A549 (cell line): ENCODE results near the gene OBSCN.

Experiments
- ESRRA ChIP-seq: fragments of 150-350 bp; IDR thresholded peaks from 2 replicates; pipeline ENCODE4 v1.6.1; 2014; ENCODE audit warnings: mild to moderate bottlenecking, low read length, borderline replicate concordance
- JUN ChIP-seq, 2 experiments: fragments of >200 bp; sonication (Bioruptor Twin); formaldehyde crosslinking; IDR thresholded peaks; 2 replicates in 1 of 2; 3 replicates in 1 of 2; pipeline ENCODE4 v1.6.1; 2016 to 2017
- POLR2A ChIP-seq: IDR thresholded peaks from 2 replicates; pipeline ENCODE4 v1.6.1; 2012; ENCODE audit warnings: mild to moderate bottlenecking, low read length
- ZNF302 ChIP-seq: fragments of 250-450 bp; sonication (Bioruptor Pico); IDR thresholded peaks from 2 replicates; pipeline ENCODE4 v1.9.0; 2021; ENCODE audit warnings: inconsistent platforms, mild to moderate bottlenecking, moderate library complexity
- TF ChIP-seq, protein P1 (sequence below): fragments of >200 bp; sonication (Bioruptor Twin); formaldehyde crosslinking; IDR thresholded peaks from 3 replicates; pipeline ENCODE4 v1.5.1; 2016
- TF ChIP-seq, protein P2 (sequence below): fragments of 200-600 bp; sonication (generic); IDR thresholded peaks from 2 replicates; pipeline ENCODE4 v1.6.1; 2016; ENCODE audit warnings: antibody characterized with exemption, mild to moderate bottlenecking, moderate library complexity

DNA sequence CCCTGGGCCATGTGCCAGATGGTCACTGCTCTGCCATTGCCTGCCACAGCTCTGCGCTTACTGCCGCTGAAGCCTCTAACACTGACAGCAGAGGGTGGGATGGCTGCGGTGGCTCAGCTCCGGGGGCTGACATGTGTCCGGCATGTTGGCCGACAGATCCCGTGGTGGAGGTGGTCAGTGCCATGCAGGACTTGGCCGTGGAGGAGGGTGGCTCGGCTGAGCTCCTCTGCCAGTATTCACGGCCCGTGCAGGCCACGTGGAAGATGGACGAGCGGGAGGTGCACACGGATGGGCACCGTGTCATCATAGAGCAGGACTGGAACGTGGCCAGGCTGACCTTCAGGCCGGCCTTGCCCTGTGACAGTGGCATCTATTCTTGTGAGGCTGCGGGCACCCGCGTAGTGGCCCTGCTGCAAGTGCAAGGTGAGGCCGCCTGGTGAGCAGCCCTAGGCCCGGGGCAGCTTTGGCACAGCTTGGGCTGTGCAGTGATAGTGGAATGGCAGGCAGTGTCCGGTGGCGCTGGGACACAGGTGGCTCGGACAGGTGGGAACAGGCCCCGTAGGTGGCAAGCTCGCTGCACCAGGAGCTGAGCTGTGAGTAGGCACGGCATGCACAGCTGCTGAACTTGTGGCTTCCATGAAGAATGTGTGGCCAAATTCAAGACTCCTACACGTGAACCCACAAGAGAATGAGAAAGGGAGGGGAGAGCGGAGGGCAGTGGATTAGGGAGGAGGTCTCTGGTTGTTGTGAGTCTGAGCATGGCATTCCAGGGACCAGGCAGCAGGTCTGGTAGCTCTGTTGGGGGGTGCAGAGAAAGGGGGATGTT is 107.0 kb downstream of the OBSCN start:
- TF ChIP-seq, protein P1, sequence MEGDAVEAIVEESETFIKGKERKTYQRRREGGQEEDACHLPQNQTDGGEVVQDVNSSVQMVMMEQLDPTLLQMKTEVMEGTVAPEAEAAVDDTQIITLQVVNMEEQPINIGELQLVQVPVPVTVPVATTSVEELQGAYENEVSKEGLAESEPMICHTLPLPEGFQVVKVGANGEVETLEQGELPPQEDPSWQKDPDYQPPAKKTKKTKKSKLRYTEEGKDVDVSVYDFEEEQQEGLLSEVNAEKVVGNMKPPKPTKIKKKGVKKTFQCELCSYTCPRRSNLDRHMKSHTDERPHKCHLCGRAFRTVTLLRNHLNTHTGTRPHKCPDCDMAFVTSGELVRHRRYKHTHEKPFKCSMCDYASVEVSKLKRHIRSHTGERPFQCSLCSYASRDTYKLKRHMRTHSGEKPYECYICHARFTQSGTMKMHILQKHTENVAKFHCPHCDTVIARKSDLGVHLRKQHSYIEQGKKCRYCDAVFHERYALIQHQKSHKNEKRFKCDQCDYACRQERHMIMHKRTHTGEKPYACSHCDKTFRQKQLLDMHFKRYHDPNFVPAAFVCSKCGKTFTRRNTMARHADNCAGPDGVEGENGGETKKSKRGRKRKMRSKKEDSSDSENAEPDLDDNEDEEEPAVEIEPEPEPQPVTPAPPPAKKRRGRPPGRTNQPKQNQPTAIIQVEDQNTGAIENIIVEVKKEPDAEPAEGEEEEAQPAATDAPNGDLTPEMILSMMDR = no peak
- TF ChIP-seq JUN (IDR thresholded peaks at IDR 0.05) (no peak), ESRRA (no peak), POLR2A (no peak), ZNF302 (CRISPR knock-in tag) (no peak)
- TF ChIP-seq, protein P2, sequence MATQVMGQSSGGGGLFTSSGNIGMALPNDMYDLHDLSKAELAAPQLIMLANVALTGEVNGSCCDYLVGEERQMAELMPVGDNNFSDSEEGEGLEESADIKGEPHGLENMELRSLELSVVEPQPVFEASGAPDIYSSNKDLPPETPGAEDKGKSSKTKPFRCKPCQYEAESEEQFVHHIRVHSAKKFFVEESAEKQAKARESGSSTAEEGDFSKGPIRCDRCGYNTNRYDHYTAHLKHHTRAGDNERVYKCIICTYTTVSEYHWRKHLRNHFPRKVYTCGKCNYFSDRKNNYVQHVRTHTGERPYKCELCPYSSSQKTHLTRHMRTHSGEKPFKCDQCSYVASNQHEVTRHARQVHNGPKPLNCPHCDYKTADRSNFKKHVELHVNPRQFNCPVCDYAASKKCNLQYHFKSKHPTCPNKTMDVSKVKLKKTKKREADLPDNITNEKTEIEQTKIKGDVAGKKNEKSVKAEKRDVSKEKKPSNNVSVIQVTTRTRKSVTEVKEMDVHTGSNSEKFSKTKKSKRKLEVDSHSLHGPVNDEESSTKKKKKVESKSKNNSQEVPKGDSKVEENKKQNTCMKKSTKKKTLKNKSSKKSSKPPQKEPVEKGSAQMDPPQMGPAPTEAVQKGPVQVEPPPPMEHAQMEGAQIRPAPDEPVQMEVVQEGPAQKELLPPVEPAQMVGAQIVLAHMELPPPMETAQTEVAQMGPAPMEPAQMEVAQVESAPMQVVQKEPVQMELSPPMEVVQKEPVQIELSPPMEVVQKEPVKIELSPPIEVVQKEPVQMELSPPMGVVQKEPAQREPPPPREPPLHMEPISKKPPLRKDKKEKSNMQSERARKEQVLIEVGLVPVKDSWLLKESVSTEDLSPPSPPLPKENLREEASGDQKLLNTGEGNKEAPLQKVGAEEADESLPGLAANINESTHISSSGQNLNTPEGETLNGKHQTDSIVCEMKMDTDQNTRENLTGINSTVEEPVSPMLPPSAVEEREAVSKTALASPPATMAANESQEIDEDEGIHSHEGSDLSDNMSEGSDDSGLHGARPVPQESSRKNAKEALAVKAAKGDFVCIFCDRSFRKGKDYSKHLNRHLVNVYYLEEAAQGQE = no peak
